OCI-LY7 (cell line): ENCODE data around the gene MTMR11. TPM values are rescaled to one million over a fixed set of nuclear protein-coding genes. Genes with fewer than 3 reads are reported as not detected.
A peak's percentile ranks its signal among the peaks of the same experiment; 100 is the strongest.

Experiments used
- BruUV-seq: library from RNA; stranded (reverse); fragments of 400-500 nt; replicated peaks from 2 replicates; lab custom pipeline; 2021; lab: Mats Ljungman, UMichigan
- CTCF ChIA-PET: fragments of 300-600 bp; sonication (Branson Sonifier 250); formaldehyde crosslinking; loops from one replicate; lab custom pipeline; 2022; ENCODE audit warnings: antibody characterized with exemption; ENCODE audit not compliant: unreplicated experiment; lab: Charles Lee
- POLR2A ChIA-PET: fragments of 300-600 bp; sonication (Branson Sonifier 250); formaldehyde crosslinking; loops from one replicate; lab custom pipeline; 2022; ENCODE audit warnings: antibody characterized with exemption; lab: Charles Lee
- DNase-seq: peaks from one replicate; pipeline ENCODE4 v3.0.0-alpha.2; 2015; ENCODE audit warnings: low spot score
- H2AFZ ChIP-seq: fragments of 200-600 bp; sonication (generic), shearing (Covaris generic); 2 replicates; pipeline ENCODE4 v1.6.1; 2014; ENCODE audit warnings: mild to moderate bottlenecking, antibody characterized with exemption, low read length, moderate library complexity
- H3K27ac ChIP-seq: fragments of 200-600 bp; sonication (generic); 2 replicates; pipeline ENCODE4 v1.5.1; 2014; ENCODE audit warnings: mixed run types, low read depth, mild to moderate bottlenecking, moderate library complexity, low read length, inconsistent platforms; ENCODE audit not compliant: poor library complexity, severe bottlenecking
- H3K36me3 ChIP-seq: fragments of 200-600 bp; sonication (generic); 2 replicates; pipeline ENCODE4 v1.6.1; 2014; ENCODE audit warnings: mild to moderate bottlenecking, antibody characterized with exemption, low read length, moderate library complexity, mixed read lengths; ENCODE audit not compliant: insufficient read depth
- H3K4me1 ChIP-seq: fragments of 200-600 bp; sonication (generic); 2 replicates; pipeline ENCODE4 v1.5.1; 2014; ENCODE audit warnings: mild to moderate bottlenecking, low read length; ENCODE audit not compliant: insufficient read depth, poor library complexity, severe bottlenecking
- H3K4me2 ChIP-seq: fragments of 200-600 bp; sonication (generic); 2 replicates; pipeline ENCODE4 v1.6.1; 2014; ENCODE audit warnings: mild to moderate bottlenecking, low read length
- H3K4me3 ChIP-seq: fragments of 200-600 bp; sonication (generic); 2 replicates; pipeline ENCODE4 v1.5.1; 2014; ENCODE audit warnings: mild to moderate bottlenecking, low read depth, low read length; ENCODE audit not compliant: poor library complexity, severe bottlenecking
- H3K79me2 ChIP-seq: fragments of 200-600 bp; sonication (generic); 2 replicates; pipeline ENCODE4 v1.6.1; 2016; ENCODE audit warnings: low read depth, mild to moderate bottlenecking, low read length, moderate library complexity, mixed read lengths; ENCODE audit not compliant: insufficient read depth
- H3K9me2 ChIP-seq: fragments of 200-600 bp; sonication (generic); 2 replicates; pipeline ENCODE4 v1.6.1; 2016; ENCODE audit warnings: mild to moderate bottlenecking, low read length, mixed read lengths; ENCODE audit not compliant: insufficient read depth
- H3K9me3 ChIP-seq: fragments of 200-600 bp; sonication (generic); 2 replicates; pipeline ENCODE4 v1.6.1; 2014; ENCODE audit warnings: mild to moderate bottlenecking, mixed run types, low read length, mixed read lengths
- H4K20me1 ChIP-seq: fragments of 200-600 bp; sonication (generic); 2 replicates; pipeline ENCODE4 v1.6.1; 2014; ENCODE audit warnings: mild to moderate bottlenecking, antibody characterized with exemption, low read length, moderate library complexity, mixed read lengths; ENCODE audit not compliant: insufficient read depth
- CTCF ChIP-seq: fragments of 200-600 bp; sonication (generic); conservative IDR thresholded peaks from 2 replicates; pipeline ENCODE4 v1.5.1; 2014; ENCODE audit warnings: mild to moderate bottlenecking, antibody characterized with exemption, low read length, moderate library complexity, mixed read lengths
- EZH2phosphoT487 ChIP-seq: fragments of 200-600 bp; sonication (generic); IDR thresholded peaks from 2 replicates; pipeline ENCODE4 v1.6.1; 2018; ENCODE audit warnings: low read depth, borderline replicate concordance, mild to moderate bottlenecking, mixed run types, antibody characterized with exemption, low read length, moderate library complexity, mixed read lengths
- intact Hi-C: fragments of 100-400 bp; cut with micrococcal nuclease; formaldehyde crosslinking; loops from one replicate; pipeline ENCODE4 v1.10.0; 2022; ENCODE audit not compliant: unreplicated experiment
- total RNA-seq, 2 experiments: library from RNA; depleted of rRNA in 1 of 2; stranded (reverse); fragments of >200 nt in 1 of 2; shearing (Covaris generic) in 1 of 2; gene quantifications; 2 replicates each; pipeline ENCODE4 v1.2.3, GENCODE V29; 2014 to 2022

Gene MTMR11
- total RNA-seq, 2 experiments from 2014 or later: 0.09 TPM; not detected in 1

GRCh38 chr1:149937759-149938158 is 1.1 kb upstream of the MTMR11 start:
- Histone ChIP-seq H3K4me2 (peak overlapping the region; percentile 39; the same call in 1 of the 2 replicates), H3K79me2 (no peaks in the 10 kb centered on the region)
- no peak for TF ChIP-seq CTCF
- TF ChIP-seq EZH2phosphoT487: no peak

GRCh38 chr1:149936992-149937705 is 470 bp upstream of the MTMR11 start:
- POLR2A ChIA-PET: interaction anchor here (1.5 kb wide), 1 partner anchor 9 kb away, joined by 3 read pairs; no protein-coding TSS in a partner anchor
- no TSS peak for BruUV-seq
- TF ChIP-seq CTCF (no peak), EZH2phosphoT487 (no peak)

More at GRCh38 chr1:149937759-149938158, 1.1 kb upstream of the MTMR11 start:
- ChIA-PET POLR2A (interaction anchor here (0.7 to 1.5 kb wide), 2 partner anchors 9 to 49 kb away, joined by 3 read pairs; no protein-coding TSS in a partner anchor), CTCF (no interaction called here)
- Histone ChIP-seq H3K4me3 (no peak overlapping the region), H3K27ac (no peak overlapping the region), H3K9me3 (no peaks in the 10 kb centered on the region), H3K36me3 (no peaks in the 10 kb centered on the region), H3K4me1 (peaks cover 12% of the 10 kb centered on the region), H3K9me2 (no peaks in the 10 kb centered on the region), H4K20me1 (no peaks in the 10 kb centered on the region), H2AFZ (peak overlapping the region; percentile 21; the same call in 1 of the 2 replicates)
- intact Hi-C loops: no loop called here
- DNase-seq: no peak
- no TSS peak for BruUV-seq

GRCh38 chr1:149934356-149934755 is 2.3 kb downstream of the MTMR11 start:
- ChIA-PET CTCF (no interaction called here), POLR2A (no interaction called here)
- Histone ChIP-seq H3K36me3 (no peaks in the 10 kb centered on the region), H4K20me1 (no peaks in the 10 kb centered on the region), H3K27ac (no peak overlapping the region), H3K9me3 (no peaks in the 10 kb centered on the region), H3K4me2 (no peak overlapping the region), H3K79me2 (no peaks in the 10 kb centered on the region), H3K9me2 (no peaks in the 10 kb centered on the region), H3K4me3 (no peak overlapping the region), H2AFZ (no peak overlapping the region), H3K4me1 (peaks cover 19% of the 10 kb centered on the region)
- TF ChIP-seq CTCF: no peak
- no peak for TF ChIP-seq EZH2phosphoT487
- no TSS peak for BruUV-seq
- intact Hi-C loops: no loop called here
- DNase-seq: no peak

More at GRCh38 chr1:149936992-149937705, 470 bp upstream of the MTMR11 start:
- no peaks in the 10 kb centered on the region for H3K79me2 ChIP-seq
- peak overlapping the region; percentile 21; the same call in 1 of the 2 replicates for H2AFZ ChIP-seq
- H3K4me1 ChIP-seq: peaks cover 12% of the 10 kb centered on the region
- H3K9me3 ChIP-seq: no peaks in the 10 kb centered on the region
- no peaks in the 10 kb centered on the region for H3K9me2 ChIP-seq
- H3K4me2 ChIP-seq: peak overlapping the region; percentile 39
- intact Hi-C loops: no loop called here
- no peaks in the 10 kb centered on the region for H4K20me1 ChIP-seq
- H3K4me3 ChIP-seq: no peak overlapping the region
- CTCF ChIA-PET: no interaction called here
- DNase-seq: no peak
- no peak overlapping the region for H3K27ac ChIP-seq
- H3K36me3 ChIP-seq: no peaks in the 10 kb centered on the region
